GM18951 (cell line): ENCODE data around the gene GRM2.

ENCODE experiments used
- POLR2A ChIP-seq: IDR thresholded peaks from 4 replicates; pipeline ENCODE4 v1.6.1; 2011; ENCODE audit warnings: mild to moderate bottlenecking; ENCODE audit not compliant: insufficient read length, insufficient read depth; ENCODE audit errors: extremely low read depth
- in situ Hi-C: fragments of 300-500 bp; cut with MboI; formaldehyde crosslinking; loops from one replicate; pipeline ENCODE4 v1.12.0; 2022; ENCODE audit warnings: low sequenced_read_pairs, mixed read lengths, inconsistent platforms; ENCODE audit not compliant: unreplicated experiment

The GRM2 gene

GRCh38 chr3:51673802-51674654 is 32.8 kb upstream of the GRM2 start:
- no peak for TF ChIP-seq POLR2A
- in situ Hi-C loops: no loop called here

- no peak for TF ChIP-seq POLR2A
- in situ Hi-C loops: no loop called here
Observed at GRCh38 chr3:51675201-51675611, 31.7 kb upstream of the GRM2 start.

- in situ Hi-C loops: no loop called here
- no peak for TF ChIP-seq POLR2A
Observed at GRCh38 chr3:51676102-51676640, 30.7 kb upstream of the GRM2 start.

GRCh38 chr3:51677358-51677757 is 29.5 kb upstream of the GRM2 start:
- in situ Hi-C loops: no loop called here
- TF ChIP-seq POLR2A: no peak

GRCh38 chr3:51678186-51678585 is 28.7 kb upstream of the GRM2 start:
- no peak for TF ChIP-seq POLR2A
- in situ Hi-C loops: no loop called here

GRCh38 chr3:51678641-51679040 is 28.2 kb upstream of the GRM2 start:
- TF ChIP-seq POLR2A: no peak
- in situ Hi-C loops: no loop called here

- in situ Hi-C loops: no loop called here
- no peak for TF ChIP-seq POLR2A
Observed at GRCh38 chr3:51679318-51679717, 27.6 kb upstream of the GRM2 start.

- in situ Hi-C loops: no loop called here
Observed at GRCh38 chr3:51679777-51680176, 27.1 kb upstream of the GRM2 start.

GRCh38 chr3:51680196-51680595 is 26.7 kb upstream of the GRM2 start:
- TF ChIP-seq POLR2A: no peak
- in situ Hi-C loops: no loop called here

More at GRCh38 chr3:51679777-51680176, 27.1 kb upstream of the GRM2 start:
- TF ChIP-seq POLR2A: no peak

GRCh38 chr3:51680663-51681230 is 26.1 kb upstream of the GRM2 start:
- no peak for TF ChIP-seq POLR2A
- in situ Hi-C loops: no loop called here

- TF ChIP-seq POLR2A: no peak
- in situ Hi-C loops: no loop called here
Observed at GRCh38 chr3:51681453-51681852, 25.4 kb upstream of the GRM2 start.

GRCh38 chr3:51682079-51682478 is 24.8 kb upstream of the GRM2 start:
- TF ChIP-seq POLR2A: no peak
- in situ Hi-C loops: no loop called here

- no peak for TF ChIP-seq POLR2A
- in situ Hi-C loops: no loop called here
Observed at GRCh38 chr3:51682526-51682925, 24.3 kb upstream of the GRM2 start.

GRCh38 chr3:51683566-51683965 is 23.3 kb upstream of the GRM2 start:
- in situ Hi-C loops: no loop called here
- TF ChIP-seq POLR2A: no peak
